Smooth muscle cell of trachea (primary cell): ENCODE measurements around the gene AR. TPM values are rescaled to one million over a fixed set of nuclear protein-coding genes. Genes with fewer than 3 reads are reported as not detected.

Experiments
- total RNA-seq: library from RNA; depleted of rRNA; stranded (reverse); fragments of >200 nt; gene quantifications from 2 replicates; pipeline ENCODE4 v1.2.1, GENCODE V29; 2014

The AR gene
- total RNA-seq: 11.2 and 16.0 TPM in 2 replicates

GRCh38 chrX:67543818-67544217, at the start of gene AR:
Gene AR (plus strand): TSS chrX:67544021. CDS start chrX:67545147, 1,126 bp downstream.

